NT2/D1 (cell line): Measurements from ENCODE around the gene FITM1.

ENCODE experiments used
- SUZ12 ChIP-seq: IDR thresholded peaks from 2 replicates; pipeline ENCODE4 v1.6.1; 2011; ENCODE audit not compliant: insufficient read length, insufficient read depth; ENCODE audit errors: extremely low read depth
- YY1 ChIP-seq: IDR thresholded peaks from 2 replicates; pipeline ENCODE4 v1.6.1; 2011; ENCODE audit not compliant: insufficient read length, insufficient read depth
- ZNF274 ChIP-seq: IDR thresholded peaks from 2 replicates; pipeline ENCODE4 v1.6.1; 2011; ENCODE audit warnings: mild to moderate bottlenecking, low read depth, low read length

GRCh38 chr14:24121210-24121609 lies 9.2 kb upstream of the FITM1 start:
- TF ChIP-seq SUZ12 (no peak), YY1 (no peak), ZNF274 (no peak)
